Mesothelial cell of epicardium (in vitro differentiated cells): Measurements from ENCODE around the gene ZNF330. TPM values are rescaled to one million over a fixed set of nuclear protein-coding genes. Genes with fewer than 3 reads are reported as not detected.

ENCODE experiments used
- DNase-seq, 2 experiments: peaks; one replicate each; pipeline ENCODE4 v3.0.0; 2021; ENCODE audit warnings: low spot score in 2 of 2; ENCODE audit not compliant: unreplicated experiment in 2 of 2
- H3K27ac Mint-ChIP-seq: 2 replicates; pipeline ENCODE4 v1.8.0; 2021; ENCODE audit warnings: mixed read lengths
- H3K27me3 Mint-ChIP-seq: 2 replicates; pipeline ENCODE4 v1.8.0; 2021; ENCODE audit warnings: low read depth, mixed read lengths
- H3K36me3 Mint-ChIP-seq: 2 replicates; pipeline ENCODE4 v1.8.0; 2021; ENCODE audit warnings: mixed read lengths
- H3K4me1 Mint-ChIP-seq: 2 replicates; pipeline ENCODE4 v1.8.0; 2021; ENCODE audit warnings: mixed read lengths
- H3K4me3 Mint-ChIP-seq: 2 replicates; pipeline ENCODE4 v1.8.0; 2021; ENCODE audit warnings: mild to moderate bottlenecking, moderate library complexity, mixed read lengths
- H3K9me3 Mint-ChIP-seq: 2 replicates; pipeline ENCODE4 v1.8.0; 2021; ENCODE audit warnings: mixed read lengths
- total RNA-seq: library from RNA; stranded (reverse); gene quantifications from 3 replicates; pipeline ENCODE4 v1.2.1, GENCODE V29; 2021
- TF ChIP-seq, protein P1 (sequence below): fragments of 200-600 bp; sonication (generic); IDR thresholded peaks from one replicate; pipeline ENCODE4 v1.5.0; 2021; ENCODE audit warnings: antibody characterized with exemption; ENCODE audit not compliant: unreplicated experiment

ZNF330 gene
- total RNA-seq, 1 donor from 2014 or later = 39.1 TPM

DNA sequence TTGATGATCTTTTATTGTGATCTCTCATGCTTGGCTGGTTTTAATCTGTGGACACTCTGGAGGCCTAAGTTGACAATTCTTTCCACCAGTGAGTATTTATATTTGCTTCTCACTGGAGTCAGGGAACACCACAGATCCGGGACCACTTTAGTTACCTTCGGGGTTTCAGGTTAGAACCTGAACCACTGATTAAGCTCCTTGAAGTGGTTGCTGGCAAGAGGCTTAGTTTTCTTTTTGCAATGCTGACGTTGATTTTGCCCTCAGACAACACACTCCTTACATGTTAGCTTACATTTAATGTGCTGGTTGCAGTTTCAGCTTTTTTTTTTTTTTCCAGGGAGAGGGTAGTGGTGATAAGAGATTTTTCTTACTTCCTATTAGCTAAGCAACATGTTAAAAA lies 10.5 kb upstream of the ZNF330 start:
- peaks cover 6% of the 10 kb centered on the region for H3K4me1 Mint-ChIP-seq

DNA sequence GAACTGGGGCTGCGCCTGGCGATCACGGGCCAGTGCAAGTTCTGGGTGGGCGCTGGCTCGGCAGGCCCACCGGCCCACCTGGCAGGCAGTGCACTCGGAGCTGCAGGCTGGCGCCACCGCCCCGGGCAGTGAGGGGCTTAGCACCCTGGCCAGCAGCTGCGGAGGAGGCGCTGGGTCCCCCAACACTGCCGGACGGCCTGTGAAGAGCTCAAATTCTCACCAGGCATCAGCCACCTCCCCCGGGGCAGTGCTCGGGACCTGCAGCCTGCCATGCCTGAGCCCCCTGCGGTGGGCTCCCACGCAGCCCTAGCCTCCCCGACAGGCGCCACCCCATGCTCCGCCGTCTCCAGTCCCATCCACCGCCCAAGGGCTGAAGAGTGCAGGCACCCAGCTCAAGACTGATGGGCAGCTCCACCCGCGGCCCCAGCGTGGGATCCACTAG lies 7.1 kb upstream of the ZNF330 start:
- no peak for DNase-seq

More for the DNA sequence above, 10.5 kb upstream of the ZNF330 start:
- H3K36me3 Mint-ChIP-seq = peaks cover 2% of the 10 kb centered on the region
- DNase-seq = no peak
- H3K27ac Mint-ChIP-seq = no peak overlapping the region
- H3K4me3 Mint-ChIP-seq = no peak overlapping the region
- H3K27me3 Mint-ChIP-seq = peaks cover 29% of the 10 kb centered on the region
- TF ChIP-seq, protein P1, sequence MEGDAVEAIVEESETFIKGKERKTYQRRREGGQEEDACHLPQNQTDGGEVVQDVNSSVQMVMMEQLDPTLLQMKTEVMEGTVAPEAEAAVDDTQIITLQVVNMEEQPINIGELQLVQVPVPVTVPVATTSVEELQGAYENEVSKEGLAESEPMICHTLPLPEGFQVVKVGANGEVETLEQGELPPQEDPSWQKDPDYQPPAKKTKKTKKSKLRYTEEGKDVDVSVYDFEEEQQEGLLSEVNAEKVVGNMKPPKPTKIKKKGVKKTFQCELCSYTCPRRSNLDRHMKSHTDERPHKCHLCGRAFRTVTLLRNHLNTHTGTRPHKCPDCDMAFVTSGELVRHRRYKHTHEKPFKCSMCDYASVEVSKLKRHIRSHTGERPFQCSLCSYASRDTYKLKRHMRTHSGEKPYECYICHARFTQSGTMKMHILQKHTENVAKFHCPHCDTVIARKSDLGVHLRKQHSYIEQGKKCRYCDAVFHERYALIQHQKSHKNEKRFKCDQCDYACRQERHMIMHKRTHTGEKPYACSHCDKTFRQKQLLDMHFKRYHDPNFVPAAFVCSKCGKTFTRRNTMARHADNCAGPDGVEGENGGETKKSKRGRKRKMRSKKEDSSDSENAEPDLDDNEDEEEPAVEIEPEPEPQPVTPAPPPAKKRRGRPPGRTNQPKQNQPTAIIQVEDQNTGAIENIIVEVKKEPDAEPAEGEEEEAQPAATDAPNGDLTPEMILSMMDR = no peak
- no peaks in the 10 kb centered on the region for H3K9me3 Mint-ChIP-seq

DNA sequence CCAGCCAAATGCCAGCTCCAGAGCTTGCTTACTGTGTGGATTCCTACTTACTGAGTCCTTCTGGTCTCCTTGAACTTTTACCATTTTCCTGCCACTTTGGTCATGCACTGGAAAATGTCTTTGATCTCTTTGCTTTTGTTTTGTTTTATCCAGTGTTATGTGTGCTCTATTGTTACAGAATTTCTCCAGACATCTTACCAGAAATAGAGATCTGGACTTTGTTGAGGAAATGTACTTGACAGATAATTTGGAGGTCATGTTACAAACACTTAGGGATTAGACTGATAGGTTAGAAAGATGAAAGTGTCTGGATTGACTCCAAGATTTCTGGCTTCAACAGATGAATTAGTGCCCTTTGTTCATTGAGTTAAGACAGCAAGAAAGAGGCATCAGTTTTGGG lies 5.7 kb upstream of the ZNF330 start:
- no peak for DNase-seq
- H3K9me3 Mint-ChIP-seq = no peaks in the 10 kb centered on the region
- H3K4me1 Mint-ChIP-seq = peaks cover 26% of the 10 kb centered on the region
- H3K27ac Mint-ChIP-seq = no peak overlapping the region
- H3K4me3 Mint-ChIP-seq = no peak overlapping the region
- TF ChIP-seq, protein P1 = no peak
- peaks cover 14% of the 10 kb centered on the region for H3K27me3 Mint-ChIP-seq
- H3K36me3 Mint-ChIP-seq = peaks cover 2% of the 10 kb centered on the region

More for the DNA sequence above, 7.1 kb upstream of the ZNF330 start:
- Mint-ChIP-seq H3K4me1 (peaks cover 19% of the 10 kb centered on the region), H3K27ac (no peak overlapping the region), H3K27me3 (peaks cover 14% of the 10 kb centered on the region), H3K4me3 (no peak overlapping the region), H3K9me3 (no peaks in the 10 kb centered on the region), H3K36me3 (peaks cover 2% of the 10 kb centered on the region)
- TF ChIP-seq, protein P1 = no peak

DNA sequence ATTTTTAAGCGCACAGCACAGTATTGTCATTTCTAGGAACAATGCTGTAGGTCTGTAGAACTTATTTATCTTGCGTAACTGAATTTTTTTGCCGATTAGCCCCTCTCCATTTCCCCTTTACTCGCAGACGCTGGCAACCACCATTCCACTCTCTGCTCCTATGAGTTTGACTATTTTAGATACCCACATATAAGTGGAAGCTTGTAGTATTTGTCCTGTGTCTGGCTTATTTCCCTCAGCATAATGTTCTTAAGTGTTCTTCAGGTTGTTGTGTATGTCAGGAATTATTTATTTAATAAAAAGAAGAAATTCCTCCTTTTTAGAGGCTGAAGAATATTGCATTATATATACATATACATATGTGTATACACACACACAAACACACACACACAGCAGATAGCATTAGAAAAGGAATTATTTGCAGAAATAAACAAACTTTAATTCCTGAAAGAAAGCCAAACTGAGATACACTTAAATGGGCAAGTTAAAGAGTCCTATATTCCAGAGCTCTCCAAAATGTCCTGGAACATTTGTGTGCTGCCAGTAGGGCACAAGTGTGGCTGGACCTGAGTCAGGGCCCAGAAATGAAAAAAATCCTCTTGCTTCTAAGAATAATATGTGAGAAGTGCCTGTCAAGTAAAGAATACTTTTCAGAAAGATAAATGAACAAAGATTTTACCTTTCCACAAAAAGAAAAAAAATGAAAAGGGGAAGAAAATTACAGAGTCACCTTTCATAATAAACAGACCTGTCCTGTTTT lies 4.5 kb upstream of the ZNF330 start:
- H3K4me3 Mint-ChIP-seq = no peak overlapping the region
- no peaks in the 10 kb centered on the region for H3K9me3 Mint-ChIP-seq
- H3K4me1 Mint-ChIP-seq = peaks cover 33% of the 10 kb centered on the region

DNA sequence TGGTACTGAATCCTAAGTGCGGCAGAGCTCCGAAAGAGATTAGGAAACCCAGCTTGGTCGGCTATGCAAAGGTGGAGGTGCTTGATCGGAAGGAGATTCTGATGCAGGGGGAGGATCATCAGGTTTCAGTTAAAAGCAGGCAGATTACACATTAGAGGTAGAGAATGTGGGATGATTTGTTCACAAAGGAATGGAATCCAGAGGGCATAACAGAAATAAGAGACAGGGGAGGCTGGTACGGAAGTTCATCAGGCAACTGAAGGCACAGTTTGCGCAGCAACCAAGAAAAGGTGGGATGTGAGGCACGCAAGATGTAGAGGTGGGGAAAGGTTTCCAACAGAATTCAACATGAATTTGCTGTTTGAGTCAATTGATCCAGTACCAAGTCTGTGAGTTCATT lies 424 bp upstream of the ZNF330 start:
- Mint-ChIP-seq H3K9me3 (no peaks in the 10 kb centered on the region), H3K4me3 (peak overlapping the region; percentile 98), H3K4me1 (peaks cover 51% of the 10 kb centered on the region), H3K27me3 (no peaks in the 10 kb centered on the region), H3K36me3 (peaks cover 8% of the 10 kb centered on the region), H3K27ac (peak overlapping the region; percentile 98)
- TF ChIP-seq, protein P1 = no peak
- no peak for DNase-seq

More for the DNA sequence above, 4.5 kb upstream of the ZNF330 start:
- TF ChIP-seq, protein P1 = no peak
- peaks cover 11% of the 10 kb centered on the region for H3K27me3 Mint-ChIP-seq
- no peak for DNase-seq
- H3K27ac Mint-ChIP-seq = peak overlapping the region; percentile 54
- peaks cover 2% of the 10 kb centered on the region for H3K36me3 Mint-ChIP-seq
